NCI-H1105 treated with DMSO at 0.1 percent for 48 hours (cell line): ENCODE data around the gene NR4A1.
"Not testable (repeated sequence)": the region's sequence is repeated elsewhere in the genome, so short reads cannot be mapped to it uniquely, and the experiment has no call there.

Source experiments
- DNase-seq: peaks from one replicate; lab custom pipeline; 2025; lab: John Stamatoyannopoulos, UW

Gene NR4A1

GRCh38 chr12:52097045-52097666 lies 45.9 kb downstream of the NR4A1 start:
- no peak for DNase-seq

GRCh38 chr12:52104431-52105089 lies 53.3 kb downstream of the NR4A1 start:
- not testable (repeated sequence) for DNase-seq
